ENCODE results near the gene SH3PXD2B.

DNA sequence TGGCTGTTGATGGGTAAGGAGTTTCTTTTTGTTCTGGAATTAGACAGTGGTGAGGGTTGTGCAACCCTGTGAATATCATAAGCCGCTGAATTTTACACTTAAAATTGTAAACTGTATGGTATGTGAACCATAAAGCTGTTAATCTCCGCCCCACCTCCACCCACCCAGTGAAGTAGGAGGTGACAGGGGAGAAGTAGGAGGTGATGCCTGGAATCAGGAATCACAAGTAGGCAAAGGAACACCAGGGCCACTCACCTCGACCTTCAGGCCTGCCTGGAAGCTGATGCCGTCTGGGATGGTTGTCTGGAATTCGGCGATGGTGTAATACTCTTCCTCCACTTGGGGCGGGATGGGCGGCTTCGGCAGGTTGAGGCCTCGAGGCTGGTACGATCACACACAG, 108.4 kb downstream of the SH3PXD2B start:
- TF ChIP-seq, protein P1, sequence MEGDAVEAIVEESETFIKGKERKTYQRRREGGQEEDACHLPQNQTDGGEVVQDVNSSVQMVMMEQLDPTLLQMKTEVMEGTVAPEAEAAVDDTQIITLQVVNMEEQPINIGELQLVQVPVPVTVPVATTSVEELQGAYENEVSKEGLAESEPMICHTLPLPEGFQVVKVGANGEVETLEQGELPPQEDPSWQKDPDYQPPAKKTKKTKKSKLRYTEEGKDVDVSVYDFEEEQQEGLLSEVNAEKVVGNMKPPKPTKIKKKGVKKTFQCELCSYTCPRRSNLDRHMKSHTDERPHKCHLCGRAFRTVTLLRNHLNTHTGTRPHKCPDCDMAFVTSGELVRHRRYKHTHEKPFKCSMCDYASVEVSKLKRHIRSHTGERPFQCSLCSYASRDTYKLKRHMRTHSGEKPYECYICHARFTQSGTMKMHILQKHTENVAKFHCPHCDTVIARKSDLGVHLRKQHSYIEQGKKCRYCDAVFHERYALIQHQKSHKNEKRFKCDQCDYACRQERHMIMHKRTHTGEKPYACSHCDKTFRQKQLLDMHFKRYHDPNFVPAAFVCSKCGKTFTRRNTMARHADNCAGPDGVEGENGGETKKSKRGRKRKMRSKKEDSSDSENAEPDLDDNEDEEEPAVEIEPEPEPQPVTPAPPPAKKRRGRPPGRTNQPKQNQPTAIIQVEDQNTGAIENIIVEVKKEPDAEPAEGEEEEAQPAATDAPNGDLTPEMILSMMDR (IDR thresholded peaks at IDR 0.05) = no peak
- TF ChIP-seq POLR2A (IDR thresholded peaks at IDR 0.05) = no peak
- TF ChIP-seq POLR2AphosphoS5 (IDR thresholded peaks at IDR 0.05) = no peak
